Stimulated activated CD4-positive, alpha-beta T cell treated with anti-CD3 and anti-CD28 coated beads, TNF-alpha, amount 100 ng/mL, for 1 hour (primary cell): ENCODE data around the gene LY6G6C.

ENCODE experiments used
- DNase-seq, 3 donors: peaks; one replicate each; pipeline ENCODE4 v3.0.0-alpha.2; 2020; ENCODE audit warnings: low read depth in 3 of 3, low spot score in 1 of 3

Gene LY6G6C

DNA sequence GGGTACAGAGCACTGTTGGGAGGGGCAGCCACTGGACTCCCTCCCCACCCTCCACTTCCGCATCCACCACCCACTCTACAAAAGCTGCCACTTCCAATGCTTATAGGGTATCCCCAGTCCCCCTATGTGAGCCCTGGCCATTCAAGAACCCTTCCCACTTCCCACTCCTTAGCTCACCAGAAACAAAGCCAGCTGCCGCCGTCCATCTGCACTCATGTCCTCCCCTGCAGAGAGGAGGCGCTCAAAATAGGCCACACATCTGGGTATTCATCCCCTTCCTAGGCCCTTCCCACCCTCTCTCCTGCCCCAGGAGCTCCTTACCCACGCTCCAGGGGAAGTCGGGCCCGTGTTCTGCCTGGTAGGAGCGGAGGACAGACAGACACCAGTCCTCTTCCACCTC lies 34.2 kb downstream of the LY6G6C start:
- no peak for DNase-seq

DNA sequence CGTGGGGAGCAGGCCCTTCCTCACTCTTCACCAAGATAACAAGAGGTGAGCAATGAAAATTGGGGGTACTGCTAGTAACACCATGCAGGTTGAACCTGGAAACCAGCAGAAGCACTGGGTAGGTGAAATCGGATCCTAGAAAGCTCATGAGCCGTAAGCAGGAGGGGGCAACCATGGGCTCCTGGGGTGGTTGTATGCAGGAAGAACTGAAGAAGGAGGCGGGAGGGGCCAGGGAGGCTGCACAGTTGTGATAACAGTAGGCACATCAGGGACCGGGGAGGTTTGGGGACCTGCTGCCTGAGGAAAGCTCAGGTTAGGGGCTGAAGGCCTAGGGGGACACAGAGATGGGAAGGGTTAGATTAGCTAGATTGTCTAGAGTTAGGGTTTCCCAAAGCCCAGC lies 35.1 kb downstream of the LY6G6C start:
- no peak for DNase-seq

DNA sequence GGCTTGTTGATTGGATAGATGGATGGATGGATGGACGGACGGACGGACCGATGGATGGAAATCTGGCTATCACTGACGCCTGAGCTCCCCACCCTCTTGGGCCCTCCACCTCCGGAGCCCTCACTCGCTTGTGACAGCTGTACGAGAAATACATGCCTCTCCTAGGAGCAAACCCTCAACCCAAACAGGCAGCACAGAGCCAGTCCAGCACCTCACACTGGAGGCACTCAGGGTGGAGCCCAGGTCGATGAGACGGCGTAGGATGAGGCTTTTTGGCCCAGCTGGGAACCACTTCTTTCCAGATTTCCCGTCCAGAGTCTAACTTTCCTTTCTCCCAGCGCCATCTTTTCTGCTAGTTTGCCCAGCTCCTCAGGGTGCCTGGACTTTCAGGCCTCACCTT lies 38.0 kb downstream of the LY6G6C start:
- no peak for DNase-seq

DNA sequence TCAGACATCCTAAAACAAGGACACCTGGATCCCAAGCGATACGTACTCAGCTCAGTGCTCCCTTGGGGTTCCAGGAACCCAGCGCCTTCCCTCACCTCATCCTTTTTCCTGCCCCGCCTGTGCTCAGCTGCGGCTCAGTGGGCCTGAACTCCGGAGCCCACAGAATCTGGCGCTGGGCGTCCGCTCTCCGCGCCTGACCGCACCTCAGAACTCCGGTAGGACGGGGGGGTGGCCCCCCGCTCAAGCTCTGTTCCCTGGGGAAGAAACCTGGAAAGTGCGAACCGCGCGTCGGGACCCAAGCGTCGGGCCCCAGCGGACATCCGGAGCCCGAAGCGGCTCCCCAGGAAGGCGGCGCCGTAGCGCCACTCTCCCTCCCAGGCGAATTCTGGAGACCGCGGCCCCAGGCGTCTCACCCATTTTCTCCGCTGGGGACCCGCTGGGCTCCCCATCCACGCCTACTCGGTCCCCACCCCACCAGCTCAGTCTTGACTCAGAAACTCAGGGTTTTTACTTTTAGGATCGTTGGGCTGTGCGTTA lies 40.3 kb downstream of the LY6G6C start:
- DNase-seq, result peak in 1 of 3 donors; percentile 21

DNA sequence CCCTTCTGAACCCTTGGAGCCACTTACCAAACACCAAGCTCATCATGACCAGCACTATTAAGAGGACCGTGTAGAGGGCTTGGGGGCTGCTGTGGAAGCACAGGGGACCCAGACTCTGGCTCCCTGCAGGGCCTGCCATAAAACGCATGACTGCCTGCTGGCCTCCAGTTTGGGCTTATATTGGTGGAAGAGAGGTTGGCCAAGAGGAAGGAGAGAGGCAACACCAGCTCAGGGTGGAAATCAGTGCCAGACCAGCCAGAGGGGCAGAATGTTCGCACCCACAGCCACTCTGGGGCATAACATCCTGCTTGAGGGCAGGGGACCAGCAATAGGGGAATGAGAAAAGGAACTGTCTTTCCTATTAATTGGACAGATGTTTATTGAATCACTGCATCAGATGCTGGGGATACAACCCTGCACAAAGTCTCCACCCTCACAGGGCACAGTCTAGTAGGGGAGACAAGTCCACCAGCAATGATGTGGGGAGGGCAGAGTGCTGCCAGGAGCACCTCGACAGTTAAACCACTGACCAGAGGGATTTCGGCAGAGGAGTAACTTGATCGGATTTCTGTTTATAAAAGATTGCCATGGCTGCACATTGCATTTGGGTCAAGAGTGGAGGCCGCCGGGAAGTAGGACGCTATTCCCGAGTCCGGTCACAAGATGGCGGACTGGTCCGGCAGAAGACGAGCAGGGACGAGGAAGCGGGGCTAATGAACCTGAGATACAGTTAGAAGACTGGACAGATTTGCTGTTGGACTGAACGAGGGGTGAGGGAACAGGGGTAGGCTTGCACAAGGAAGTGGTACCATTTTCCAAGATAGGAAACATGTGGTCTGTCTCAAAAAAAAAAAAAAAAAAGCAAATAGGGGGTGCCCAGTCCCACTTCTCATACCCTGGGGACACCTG lies 41.1 kb downstream of the LY6G6C start, which contains the start of gene LY6G5C:
Gene LY6G5C (minus strand): TSS at position 842 of the 909 bp plus-strand sequence. CDS start 694 bp downstream, at position 148.
- DNase-seq, result peak; percentile 31 to 41 (median 35)

DNA sequence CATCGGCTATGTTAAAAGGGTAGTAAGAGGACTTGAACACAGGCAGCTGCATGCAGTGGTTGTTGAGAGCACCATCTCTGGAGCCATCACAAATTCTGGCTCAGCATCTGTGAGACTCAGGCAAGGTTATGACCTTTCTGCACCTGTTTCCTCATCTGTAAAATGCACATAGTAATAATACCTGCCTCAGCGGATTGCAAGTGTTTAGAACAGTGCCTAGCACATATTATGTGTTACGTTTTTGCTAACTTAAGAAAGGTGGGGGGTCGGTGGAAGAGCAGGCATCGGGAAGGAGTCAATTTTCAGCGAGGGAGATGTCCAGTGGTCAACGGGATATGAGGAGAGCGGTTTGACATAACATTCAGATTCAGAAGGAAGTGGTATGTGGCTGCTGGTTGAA lies 43.6 kb downstream of the LY6G6C start:
- DNase-seq, result no peak

DNA sequence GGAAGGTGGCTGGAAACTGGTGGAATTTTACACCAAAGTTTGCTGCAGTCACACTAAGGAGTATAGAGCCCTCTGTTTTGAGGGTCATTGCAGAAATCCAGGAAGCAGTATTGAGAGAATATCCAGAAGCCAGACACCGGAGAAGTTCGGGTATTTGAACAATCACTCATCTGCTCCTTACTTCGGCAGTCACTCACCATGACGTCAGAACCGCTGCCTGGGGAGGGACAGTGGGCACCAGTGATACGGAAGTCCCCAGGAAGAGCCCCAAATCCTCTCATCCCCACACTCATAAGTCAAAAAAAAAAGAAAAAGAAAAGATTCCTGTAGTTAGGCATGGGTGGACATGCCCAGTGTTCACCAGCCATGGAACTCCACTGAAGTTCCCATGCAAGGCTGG lies 44.6 kb downstream of the LY6G6C start:
- DNase-seq, result no peak

DNA sequence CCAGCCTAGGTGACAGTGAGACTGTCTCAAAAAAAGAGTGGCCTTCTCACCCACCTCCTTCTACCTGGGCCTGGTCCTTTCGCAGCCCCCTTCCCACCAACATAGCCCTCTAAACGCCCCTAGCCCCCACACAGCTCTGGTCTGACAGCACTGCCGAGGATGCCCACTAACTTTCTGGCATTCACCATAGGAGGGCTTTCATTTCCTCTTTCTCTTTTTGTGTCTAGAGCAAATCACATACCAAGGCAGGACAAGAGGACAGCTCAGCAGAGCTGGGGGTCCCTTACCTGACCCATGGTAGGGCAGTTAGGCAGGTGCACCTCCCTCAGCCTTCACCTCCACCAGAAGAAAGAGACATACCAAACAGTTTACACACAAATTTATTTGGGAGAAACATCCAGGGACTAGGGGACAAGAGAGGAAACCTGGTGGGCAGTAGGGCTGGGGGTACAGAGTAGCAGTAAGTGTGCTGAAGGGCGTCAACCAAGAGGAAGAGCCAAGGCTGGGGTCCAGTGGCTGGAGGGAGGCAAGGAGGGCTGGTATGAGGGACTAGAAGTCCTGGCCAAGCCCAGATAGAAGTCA lies 45.1 kb downstream of the LY6G6C start:
- DNase-seq, result no peak

DNA sequence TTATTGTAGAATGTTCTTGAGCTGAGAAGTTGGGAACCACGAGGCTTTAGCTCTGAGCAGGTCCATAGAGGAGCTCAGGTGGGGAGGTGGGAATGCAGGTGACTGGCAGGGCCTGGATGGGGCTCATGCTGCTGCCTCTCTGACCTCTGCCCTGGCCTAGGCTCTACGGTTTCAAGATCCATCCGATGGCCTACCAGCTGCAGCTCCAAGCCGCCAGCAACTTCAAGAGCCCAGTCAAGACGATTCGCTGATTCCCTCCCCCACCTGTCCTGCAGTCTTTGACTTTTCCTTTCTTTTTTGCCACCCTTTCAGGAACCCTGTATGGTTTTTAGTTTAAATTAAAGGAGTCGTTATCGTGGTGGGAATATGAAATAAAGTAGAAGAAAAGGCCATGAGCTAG lies 51.9 kb downstream of the LY6G6C start, which contains the start of gene LY6G5B:
Gene LY6G5B (plus strand): TSS at position 301 of the 400 bp plus-strand sequence. CDS start 975 bp downstream, outside the sequence.
- no peak for DNase-seq
